Osteocyte (in vitro differentiated cells): Measurements from ENCODE around the gene USP37. TPM values are rescaled to one million over a fixed set of nuclear protein-coding genes. Genes with fewer than 3 reads are reported as not detected.

ENCODE experiments used
- DNase-seq: peaks from one replicate; pipeline ENCODE4 v3.0.0; 2021; ENCODE audit warnings: mixed read lengths; ENCODE audit not compliant: unreplicated experiment; ENCODE audit errors: extremely low spot score
- H3K27ac Mint-ChIP-seq: one replicate; pipeline ENCODE4 v1.8.0; 2021; ENCODE audit warnings: mild to moderate bottlenecking, mixed read lengths; ENCODE audit not compliant: unreplicated experiment
- H3K27me3 Mint-ChIP-seq: one replicate; pipeline ENCODE4 v1.8.0; 2021; ENCODE audit warnings: mixed read lengths; ENCODE audit not compliant: unreplicated experiment
- H3K36me3 Mint-ChIP-seq: one replicate; pipeline ENCODE4 v1.8.0; 2021; ENCODE audit warnings: mixed read lengths; ENCODE audit not compliant: unreplicated experiment
- H3K4me1 Mint-ChIP-seq: one replicate; pipeline ENCODE4 v1.8.0; 2021; ENCODE audit warnings: mixed read lengths; ENCODE audit not compliant: unreplicated experiment
- H3K4me3 Mint-ChIP-seq: one replicate; pipeline ENCODE4 v1.8.0; 2021; ENCODE audit warnings: mild to moderate bottlenecking, moderate library complexity, mixed read lengths; ENCODE audit not compliant: unreplicated experiment
- H3K9me3 Mint-ChIP-seq: one replicate; pipeline ENCODE4 v1.8.0; 2021; ENCODE audit warnings: mixed read lengths; ENCODE audit not compliant: unreplicated experiment
- total RNA-seq: library from RNA; stranded (reverse); gene quantifications from 2 replicates; pipeline ENCODE4 v1.2.1, GENCODE V29; 2021
- TF ChIP-seq, protein P1 (sequence below): fragments of 200-600 bp; sonication (generic); IDR thresholded peaks from 2 replicates; pipeline ENCODE4 v1.5.0; 2021; ENCODE audit warnings: antibody characterized with exemption, mild to moderate bottlenecking, moderate library complexity

Gene USP37
- total RNA-seq, 1 donor from 2014 or later: 14.6 TPM

- H3K4me3 Mint-ChIP-seq: no peak overlapping the region
- peaks cover 7% of the 10 kb centered on the region for H3K4me1 Mint-ChIP-seq
- no peak overlapping the region for H3K27ac Mint-ChIP-seq
Measured at GRCh38 chr2:218500501-218501060, 67.6 kb downstream of the USP37 start.

GRCh38 chr2:218485986-218486667 lies 82.0 kb downstream of the USP37 start:
- TF ChIP-seq, protein P1, sequence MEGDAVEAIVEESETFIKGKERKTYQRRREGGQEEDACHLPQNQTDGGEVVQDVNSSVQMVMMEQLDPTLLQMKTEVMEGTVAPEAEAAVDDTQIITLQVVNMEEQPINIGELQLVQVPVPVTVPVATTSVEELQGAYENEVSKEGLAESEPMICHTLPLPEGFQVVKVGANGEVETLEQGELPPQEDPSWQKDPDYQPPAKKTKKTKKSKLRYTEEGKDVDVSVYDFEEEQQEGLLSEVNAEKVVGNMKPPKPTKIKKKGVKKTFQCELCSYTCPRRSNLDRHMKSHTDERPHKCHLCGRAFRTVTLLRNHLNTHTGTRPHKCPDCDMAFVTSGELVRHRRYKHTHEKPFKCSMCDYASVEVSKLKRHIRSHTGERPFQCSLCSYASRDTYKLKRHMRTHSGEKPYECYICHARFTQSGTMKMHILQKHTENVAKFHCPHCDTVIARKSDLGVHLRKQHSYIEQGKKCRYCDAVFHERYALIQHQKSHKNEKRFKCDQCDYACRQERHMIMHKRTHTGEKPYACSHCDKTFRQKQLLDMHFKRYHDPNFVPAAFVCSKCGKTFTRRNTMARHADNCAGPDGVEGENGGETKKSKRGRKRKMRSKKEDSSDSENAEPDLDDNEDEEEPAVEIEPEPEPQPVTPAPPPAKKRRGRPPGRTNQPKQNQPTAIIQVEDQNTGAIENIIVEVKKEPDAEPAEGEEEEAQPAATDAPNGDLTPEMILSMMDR: no peak
- Mint-ChIP-seq H3K4me1 (peaks cover 18% of the 10 kb centered on the region), H3K27me3 (no peaks in the 10 kb centered on the region), H3K4me3 (no peak overlapping the region), H3K36me3 (peaks cover 30% of the 10 kb centered on the region), H3K9me3 (no peaks in the 10 kb centered on the region), H3K27ac (no peak overlapping the region)
- DNase-seq: no peak

More at GRCh38 chr2:218500501-218501060, 67.6 kb downstream of the USP37 start:
- H3K9me3 Mint-ChIP-seq: no peaks in the 10 kb centered on the region
- TF ChIP-seq, protein P1: no peak
- no peak for DNase-seq
- H3K27me3 Mint-ChIP-seq: no peaks in the 10 kb centered on the region
- H3K36me3 Mint-ChIP-seq: peaks cover 16% of the 10 kb centered on the region

- Mint-ChIP-seq H3K27ac (peak overlapping the region; percentile 20), H3K4me3 (no peak overlapping the region), H3K36me3 (peaks cover 36% of the 10 kb centered on the region), H3K9me3 (no peaks in the 10 kb centered on the region), H3K27me3 (no peaks in the 10 kb centered on the region), H3K4me1 (peaks cover 18% of the 10 kb centered on the region)
- no peak for DNase-seq
- TF ChIP-seq, protein P1: no peak
Measured at GRCh38 chr2:218482651-218483050, 85.5 kb downstream of the USP37 start.

DNA sequence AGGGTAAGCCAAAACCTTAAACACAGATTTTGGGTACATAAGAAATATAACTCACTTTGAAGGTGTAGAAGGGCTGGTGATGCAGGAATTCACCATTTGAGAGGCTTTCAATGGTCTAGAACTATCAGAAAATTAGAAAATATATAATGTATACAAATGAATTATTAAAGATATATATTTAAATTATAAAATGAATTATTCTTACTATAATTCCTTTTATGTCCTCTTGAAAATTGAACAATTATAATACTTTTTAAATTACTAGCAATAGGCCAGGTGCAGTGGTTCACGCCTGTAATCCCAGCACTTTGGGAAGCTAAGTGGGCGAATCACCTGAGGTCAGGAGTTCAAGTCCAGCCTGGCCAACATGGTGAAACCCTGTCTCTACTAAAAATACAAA lies 88.6 kb downstream of the USP37 start:
- Mint-ChIP-seq H3K36me3 (peaks cover 26% of the 10 kb centered on the region), H3K27ac (no peak overlapping the region), H3K4me3 (no peak overlapping the region), H3K9me3 (no peaks in the 10 kb centered on the region), H3K27me3 (no peaks in the 10 kb centered on the region), H3K4me1 (peaks cover 17% of the 10 kb centered on the region)
- TF ChIP-seq, protein P1: no peak
- DNase-seq: no peak

GRCh38 chr2:218478544-218478943 lies 89.6 kb downstream of the USP37 start:
- no peak for DNase-seq
- no peak overlapping the region for H3K4me3 Mint-ChIP-seq
- peaks cover 27% of the 10 kb centered on the region for H3K36me3 Mint-ChIP-seq
- no peaks in the 10 kb centered on the region for H3K9me3 Mint-ChIP-seq
- TF ChIP-seq, protein P1: no peak
- H3K4me1 Mint-ChIP-seq: peaks cover 11% of the 10 kb centered on the region
- no peaks in the 10 kb centered on the region for H3K27me3 Mint-ChIP-seq
- H3K27ac Mint-ChIP-seq: no peak overlapping the region
